Stimulated activated CD8-positive, alpha-beta memory T cell treated with anti-CD3 and anti-CD28 coated beads, Interleukin-15, amount 100 ng/mL, for 48 hours (primary cell): ENCODE results near the gene BET1.

Source experiments
- DNase-seq, 2 donors: peaks; one replicate each; pipeline ENCODE4 v3.0.0-alpha.2; 2020; ENCODE audit warnings: low read depth in 2 of 2

Gene BET1

DNA sequence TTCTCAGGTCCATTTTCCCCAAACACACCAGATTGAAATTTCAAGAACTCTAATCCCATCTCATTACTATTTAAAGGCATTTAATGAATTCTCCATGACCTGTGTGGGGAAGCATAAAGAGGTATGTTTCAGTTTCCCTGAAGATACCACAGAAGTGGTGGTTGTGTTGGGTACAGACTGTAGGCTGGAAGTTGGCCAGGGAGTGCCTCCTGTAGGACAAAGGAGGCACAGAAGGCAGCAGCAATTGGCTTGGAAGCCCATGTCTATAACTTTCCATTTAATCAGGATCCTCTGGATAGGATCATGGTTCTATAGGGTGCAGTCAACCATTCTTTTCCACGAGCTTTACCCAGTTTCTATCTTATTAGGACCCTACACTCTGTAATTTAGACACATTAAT, 8.6 kb upstream of the BET1 start:
- no peak for DNase-seq

DNA sequence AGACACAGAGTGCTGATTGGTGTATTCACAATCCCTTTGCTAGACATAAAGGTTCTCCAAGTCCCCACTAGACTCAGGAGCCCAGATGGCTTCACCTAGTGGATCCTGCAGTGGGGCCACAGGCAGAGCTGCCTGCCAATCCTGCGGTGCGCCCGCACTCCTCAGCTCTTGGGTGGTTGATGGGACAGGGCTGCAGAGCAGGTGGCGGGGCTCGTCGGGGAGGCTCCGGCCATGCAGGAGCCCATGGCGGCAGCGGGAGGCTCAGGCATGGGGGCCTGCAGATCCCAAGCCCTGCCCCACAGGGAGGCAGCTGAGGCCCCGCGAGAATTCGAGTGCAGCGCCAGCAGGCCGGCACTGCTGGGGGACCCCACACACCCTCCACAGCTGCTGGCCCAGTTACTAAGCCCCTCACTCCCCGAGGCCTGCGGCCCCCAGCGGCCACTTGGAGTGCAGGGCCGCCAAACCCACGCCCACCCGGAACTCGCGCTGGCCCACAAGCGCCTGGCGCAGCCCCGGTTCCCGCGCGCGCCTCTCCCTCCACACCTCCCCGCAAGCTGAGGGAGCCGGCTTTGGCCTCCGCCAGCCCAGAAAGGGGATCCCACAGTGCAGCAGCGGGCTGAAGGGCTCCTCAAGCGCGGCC, 7.7 kb upstream of the BET1 start:
- no peak for DNase-seq

DNA sequence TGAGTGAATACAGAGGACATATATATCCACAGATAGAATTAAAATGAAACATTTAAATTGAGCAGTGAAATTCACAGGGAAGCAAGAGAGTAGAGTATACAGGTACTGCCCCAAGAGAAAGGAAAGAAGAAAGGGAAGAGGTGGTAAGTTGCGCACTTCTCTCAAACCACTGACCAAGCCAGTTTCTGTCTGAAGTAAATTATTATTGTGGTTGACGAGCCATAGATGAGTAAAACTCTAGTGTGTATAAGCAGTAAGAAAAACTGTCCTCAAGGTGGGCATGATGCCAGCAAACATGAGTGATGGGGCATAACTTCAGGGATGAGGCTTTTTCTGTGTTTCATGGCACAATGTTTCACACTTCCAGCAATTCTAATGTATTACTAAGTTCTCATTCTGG, 4.4 kb upstream of the BET1 start:
- DNase-seq, result no peak

DNA sequence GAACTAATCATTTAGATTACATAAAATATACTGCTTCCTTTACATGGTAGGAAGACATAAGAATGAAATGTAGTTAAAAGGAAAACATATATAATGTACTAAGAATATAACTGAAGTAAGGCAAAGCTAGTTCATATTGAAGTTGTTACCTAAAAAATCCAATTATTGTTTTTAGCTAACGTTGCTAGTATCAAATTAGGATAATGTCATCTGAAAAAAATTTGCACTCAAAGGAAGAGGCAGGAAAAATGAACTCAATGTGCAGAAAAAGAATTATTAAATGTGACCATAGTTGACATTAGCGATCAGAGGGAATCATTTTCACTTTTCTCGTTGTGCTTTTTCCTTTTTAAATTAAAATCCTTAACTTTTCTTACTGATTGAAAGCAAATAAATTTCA, 1.6 kb upstream of the BET1 start:
- no peak for DNase-seq

DNA sequence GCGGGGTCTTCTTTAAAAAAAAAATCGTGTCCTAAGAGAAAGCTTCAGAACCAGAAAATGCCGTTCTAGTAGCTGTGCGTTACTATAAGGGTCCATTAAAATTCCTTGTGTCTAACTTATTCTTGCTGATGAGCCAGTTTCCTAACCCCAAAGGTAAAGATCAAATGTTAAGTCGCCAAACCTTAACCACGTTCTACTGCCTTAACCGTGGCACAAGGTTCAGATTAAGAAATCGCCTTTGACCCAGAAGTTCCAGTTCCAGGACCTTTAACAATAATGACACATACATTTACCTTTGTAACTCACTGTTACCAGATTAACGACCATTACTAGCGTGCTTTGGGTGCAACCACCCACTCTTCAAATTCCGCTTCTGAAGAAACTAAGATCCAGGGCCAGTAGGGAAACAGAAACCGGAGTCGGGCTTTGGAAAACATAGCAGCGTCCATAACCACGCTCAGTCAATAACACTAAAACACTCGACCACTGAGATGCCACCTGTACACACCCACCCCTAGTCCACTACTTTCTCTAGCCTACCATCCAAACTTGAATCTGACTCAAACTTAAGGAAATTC, 620 bp downstream of the BET1 start:
- no peak for DNase-seq

DNA sequence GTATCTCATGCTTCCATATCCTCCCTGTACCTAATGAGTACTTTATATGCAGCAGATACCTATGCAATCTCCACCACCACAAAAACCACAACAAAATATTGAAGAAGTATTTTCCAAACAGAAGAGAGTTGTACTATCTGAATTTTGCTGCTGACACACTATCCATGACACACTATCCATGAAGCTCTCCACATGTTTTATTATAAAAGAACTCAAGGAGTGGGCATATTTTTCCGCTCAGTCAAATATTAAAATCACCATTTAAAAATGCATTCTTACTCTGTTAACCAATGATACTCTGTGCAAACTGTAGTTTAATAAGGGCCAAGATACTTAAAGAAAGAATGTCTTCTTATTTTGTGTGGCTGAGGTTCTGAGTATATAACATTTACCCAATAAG, 2.8 kb downstream of the BET1 start:
- no peak for DNase-seq

DNA sequence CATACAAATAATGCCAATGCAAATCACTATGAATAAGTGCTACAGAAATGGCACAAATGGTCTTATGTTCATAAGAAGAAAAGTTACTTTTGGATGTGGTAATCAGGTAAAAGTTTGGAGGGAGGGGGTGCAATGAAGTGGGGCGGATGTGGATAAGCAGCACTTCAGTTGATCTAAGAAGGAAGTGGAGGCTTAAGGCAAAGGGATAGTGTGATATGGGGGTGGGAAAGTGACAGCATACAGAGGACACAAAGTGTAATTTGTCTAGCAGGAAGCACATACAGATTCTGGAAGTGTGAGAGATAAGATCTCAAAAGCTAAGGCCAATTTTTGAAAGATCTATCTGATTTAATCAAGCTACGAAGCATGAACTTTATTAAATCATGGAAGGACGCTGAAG, 6.3 kb downstream of the BET1 start:
- no peak for DNase-seq

DNA sequence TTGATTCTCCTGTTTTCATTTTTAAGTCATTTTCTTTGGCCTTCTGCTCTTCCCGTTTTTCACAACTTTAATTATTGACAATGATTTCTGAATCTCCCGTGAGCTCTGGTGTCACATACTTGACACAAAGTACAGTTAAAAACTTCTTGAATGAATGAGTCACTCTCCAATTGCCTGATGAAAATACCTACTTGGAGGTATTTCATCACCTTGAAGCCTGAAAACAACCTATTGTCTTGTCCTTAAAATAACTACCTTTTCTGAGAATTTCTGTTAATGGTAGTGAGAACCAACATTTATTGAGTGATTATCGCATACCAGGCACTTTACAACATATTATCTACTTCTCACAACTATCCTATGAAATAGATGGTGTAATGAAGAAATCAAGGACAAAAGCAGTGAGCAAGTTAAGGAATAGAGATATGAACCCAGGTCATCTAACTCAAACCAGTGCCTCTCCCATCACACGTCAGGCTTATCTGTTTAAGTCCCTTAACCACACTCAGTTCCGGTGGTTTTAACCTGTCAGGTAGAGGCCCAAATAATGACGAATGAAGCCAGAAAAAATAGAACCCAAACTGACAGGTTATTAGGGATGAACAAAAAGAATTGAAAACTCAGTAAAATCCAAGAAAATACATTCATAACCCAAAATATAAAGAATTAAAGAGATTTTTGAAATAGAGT, 11.6 kb downstream of the BET1 start:
- DNase-seq, result no peak

DNA sequence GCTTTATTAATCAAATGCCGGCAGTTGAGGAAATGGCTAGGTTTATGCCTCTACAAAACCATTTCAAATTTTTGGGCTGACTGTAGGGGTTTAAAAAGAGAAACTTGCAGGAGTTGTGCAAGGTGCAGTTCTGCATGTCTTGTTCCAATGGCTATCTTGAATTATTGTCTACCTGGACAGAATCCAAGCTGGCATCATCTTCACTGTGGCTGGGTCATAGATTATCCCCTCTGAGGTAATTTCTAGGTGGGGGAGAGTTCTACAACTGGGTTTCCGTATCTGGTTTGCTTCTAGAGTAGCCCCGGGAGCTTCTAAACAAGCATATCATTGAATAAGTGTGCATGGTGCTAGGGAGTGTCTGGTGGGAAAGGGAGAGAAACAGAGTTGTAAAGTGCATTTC, 16.9 kb downstream of the BET1 start:
- no peak for DNase-seq

DNA sequence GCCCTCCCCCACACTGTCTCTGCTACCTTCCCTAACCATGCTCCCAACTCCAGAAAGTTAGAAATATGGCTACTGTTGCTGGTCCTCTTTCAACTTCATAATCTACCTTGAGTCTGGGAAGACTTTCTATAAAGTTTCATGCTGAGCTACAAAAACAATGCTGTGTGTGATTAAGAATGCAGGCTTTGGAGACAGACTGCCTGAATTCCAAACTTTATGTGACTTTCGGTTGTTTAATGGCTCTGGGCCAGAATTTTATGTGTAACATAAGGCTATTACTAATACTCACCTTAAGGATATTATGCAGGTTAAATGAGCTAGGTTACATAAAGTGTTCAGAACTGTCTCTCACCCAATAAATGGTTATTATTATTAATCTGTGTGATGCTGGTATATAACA, 19.1 kb downstream of the BET1 start:
- no peak for DNase-seq

DNA sequence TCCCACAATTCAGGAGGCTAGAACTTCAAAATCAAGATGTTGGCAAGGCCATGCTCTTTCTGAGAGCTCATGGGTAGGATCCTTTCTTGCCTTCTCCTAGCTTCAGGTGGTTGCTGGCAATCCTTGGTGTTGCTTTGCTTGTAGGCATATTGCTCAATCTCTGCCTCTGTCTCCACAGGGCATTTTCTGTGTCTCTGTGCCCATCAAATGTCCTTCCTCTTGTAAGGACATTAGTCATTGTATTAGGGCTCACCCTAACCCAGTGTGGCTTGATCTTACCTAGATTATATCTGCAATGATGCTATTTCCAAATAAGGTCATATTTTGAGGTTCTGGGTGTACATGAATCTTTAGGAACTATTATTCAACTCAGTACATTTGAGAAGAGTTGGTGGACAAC, 20.1 kb downstream of the BET1 start:
- DNase-seq, result no peak

DNA sequence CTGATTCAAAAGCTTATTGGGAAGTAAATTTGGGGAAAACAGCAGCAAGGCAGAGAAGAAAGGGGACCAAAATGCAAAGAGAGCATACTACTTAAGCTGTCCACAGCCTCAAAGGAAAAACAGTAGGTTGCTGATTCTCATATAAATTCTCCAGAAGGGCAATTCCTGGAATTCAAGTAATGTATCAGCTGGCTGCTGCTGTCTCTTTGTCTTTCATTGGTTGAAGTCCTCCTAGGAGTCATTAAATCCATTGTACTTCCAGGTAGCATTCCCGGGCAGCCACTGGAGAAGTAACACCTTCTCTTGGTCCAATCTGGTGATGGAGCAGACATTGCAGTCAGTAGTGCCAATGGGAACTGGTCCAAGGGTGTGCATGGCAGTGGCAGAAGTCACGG, 22.7 kb downstream of the BET1 start:
- no peak for DNase-seq

DNA sequence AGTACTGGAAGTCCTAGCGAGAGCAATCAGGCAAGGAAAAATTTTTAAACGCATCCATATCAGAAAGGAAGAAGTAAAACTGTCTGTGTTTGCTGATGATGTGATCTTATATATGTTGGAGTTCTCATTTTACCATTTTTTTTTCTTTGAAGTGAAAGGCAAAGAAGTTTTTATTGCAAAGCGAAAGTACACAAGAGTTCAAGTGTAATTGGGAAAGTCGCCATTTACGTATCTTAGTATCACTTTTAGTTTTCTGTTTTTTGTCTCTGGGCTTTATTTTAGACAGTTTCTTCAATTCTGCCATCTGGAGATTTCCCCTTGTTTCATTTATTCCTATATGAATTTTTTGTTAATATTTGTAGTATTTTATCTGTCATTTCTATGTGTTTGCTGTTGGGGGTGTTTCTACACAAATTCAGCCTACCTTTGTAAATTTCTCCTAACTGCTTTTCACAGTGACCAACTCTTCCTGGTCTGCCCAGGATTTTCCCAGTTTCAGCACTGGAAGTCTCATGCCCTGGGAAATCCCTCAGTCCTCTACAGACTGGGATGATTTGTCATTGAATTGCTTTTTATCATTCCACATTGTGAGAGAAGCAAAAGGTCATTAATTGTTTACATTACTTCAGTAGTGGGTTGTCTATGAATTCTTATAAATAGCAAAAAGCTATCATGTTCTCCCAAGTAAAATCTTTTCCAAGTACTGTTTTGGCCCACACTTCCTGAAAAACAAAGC, 23.2 kb downstream of the BET1 start:
- DNase-seq, result no peak

DNA sequence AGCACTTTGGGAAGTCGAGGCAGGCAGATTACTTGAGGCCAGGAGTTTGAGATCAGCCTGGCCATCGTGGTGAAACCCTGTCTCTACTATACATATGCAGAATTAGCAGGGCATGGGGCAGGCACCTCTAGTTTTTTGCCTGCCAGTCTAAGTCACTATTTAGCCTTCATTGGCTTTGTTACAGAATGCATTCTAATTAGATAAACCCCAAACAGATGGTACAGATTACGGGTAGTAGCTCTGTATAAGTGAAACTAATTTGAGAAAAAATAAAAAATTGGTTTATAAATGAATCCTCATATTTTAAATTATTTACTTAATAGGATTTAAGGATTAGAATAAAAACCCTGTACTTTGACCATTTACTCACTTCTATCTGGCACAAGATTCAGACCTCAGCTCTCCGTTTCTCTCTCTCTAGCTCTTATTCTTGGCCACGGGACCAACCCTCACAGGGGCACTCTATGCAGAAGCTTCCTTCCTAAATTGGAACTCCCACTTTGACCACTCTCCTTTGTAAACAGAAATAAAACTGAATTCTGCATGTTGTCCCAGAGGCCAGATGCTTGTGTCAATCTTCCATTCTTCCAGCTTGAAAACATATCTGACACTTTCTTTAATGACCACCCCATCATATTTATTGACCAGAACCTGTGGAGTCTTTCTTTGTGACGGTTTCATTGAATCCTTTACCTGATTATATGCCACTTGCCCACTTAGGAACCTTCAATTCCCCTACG, 26.8 kb downstream of the BET1 start:
- DNase-seq, result no peak

DNA sequence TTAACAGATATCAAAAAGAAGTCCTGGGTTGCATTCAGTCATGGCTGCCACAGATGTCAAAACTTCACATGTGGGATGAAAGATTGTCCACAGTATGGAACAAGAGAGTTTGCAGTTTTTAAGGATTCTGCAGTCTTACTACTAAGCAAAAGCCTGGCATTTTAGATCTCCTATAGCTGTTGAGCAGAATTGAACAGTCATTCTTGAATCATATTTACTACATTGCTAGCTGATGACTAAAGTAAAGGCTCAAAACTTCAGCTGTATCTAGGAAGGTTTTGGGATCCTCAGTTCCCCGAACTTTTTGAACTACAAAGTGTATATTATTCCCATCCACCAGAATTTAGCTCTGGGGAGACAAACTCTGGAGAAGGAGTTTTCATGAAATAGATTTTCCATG, 31.0 kb downstream of the BET1 start:
- no peak for DNase-seq

DNA sequence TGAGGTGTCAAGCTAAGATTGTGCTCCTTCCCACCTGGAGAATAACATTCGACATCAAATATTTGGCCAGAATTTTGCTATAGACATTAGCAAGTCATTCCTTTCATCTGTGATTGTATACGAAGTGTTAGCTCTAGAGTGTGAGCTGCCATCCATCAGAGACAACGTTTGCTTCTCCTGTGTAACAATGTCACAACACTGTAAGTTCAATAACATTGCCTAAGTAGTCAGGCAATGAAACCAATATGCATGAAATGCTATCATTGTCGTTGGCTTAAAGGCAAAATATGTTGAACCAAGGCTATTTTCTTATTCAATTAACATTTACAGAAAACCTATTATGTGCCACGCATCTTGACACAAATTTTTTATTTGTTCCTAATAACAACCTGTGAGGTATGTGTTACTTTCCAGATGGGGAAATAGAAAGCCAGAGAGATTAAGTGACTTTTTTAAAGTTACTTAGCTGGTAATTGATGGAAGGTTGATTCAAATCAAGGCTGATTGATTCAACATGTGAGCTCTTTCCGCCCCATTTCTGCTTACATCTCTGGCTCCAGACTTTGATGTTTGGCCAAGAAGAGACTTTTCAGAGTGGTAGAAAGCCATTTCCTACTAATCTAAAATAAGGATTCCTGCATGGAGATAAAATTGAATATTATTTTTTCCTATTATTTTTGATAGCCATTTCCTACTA, 32.0 kb downstream of the BET1 start:
- no peak for DNase-seq

DNA sequence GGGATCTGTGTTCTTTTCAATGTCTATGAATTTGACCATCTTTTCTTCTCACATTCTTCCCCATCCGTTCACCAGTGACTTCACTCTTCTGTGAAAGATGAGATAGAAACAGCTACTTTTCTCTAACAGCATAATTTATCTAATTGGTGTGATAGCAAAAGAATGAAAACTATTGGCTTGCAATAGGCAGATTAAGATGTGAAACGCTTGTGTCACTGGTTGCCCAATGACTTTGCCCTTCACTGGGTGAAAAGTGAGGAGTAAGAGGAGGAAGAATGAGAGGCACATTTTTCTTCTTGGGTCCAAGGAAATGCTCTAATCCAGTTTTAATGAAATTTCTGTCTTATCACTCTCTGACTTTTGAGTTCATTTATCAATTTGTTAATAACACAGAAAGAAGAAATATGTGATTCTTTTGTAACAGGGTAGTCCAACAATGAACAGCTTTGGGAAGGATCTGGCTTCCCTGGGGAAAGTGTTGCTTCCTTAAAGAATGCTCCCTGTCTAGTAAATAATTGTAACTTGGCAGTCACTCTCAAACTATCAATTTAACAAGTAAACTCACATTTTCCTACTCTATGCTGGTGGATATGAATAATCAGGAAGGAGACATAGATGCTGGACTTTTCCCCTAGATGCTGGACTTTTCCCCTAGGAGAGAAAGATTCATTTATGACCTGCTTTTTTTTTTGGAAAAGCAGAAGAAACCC, 35.1 kb downstream of the BET1 start:
- DNase-seq, result no peak

DNA sequence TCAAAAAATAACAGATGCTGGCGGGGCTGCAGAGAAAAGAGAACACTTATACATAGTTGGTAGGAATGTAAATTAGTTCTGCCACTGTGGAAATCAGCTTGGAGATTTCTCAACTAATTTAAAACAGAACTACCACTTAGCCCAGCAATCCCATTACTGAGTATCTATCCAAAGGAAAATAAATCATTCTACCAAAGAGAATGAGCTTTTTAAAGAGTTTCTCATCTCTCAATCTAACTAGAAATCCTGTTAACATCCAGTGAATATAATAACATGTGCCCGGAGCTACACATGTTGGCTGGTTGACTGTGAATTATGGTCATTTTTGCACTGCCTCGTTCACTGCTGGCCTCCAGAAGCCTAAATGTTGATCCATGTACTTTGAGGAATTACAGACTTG, 39.3 kb downstream of the BET1 start:
- no peak for DNase-seq

DNA sequence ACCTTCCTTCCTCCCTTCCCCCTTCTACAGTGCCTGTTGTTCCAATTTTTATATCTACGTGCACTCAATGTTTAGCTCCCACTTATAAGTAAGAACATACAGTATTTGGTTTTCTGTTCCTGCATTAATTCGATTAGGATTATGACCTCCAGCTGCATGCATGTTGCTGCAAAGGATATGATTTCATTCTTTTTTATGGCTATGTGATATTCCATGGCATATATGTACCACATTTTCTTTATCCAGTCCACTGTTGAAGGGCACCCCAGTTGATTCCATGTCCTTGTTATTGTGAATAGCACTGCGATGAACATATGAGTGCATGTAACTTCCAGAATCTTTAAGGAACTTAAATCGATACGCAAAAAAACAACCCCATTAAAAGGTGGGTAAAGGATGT, 39.9 kb downstream of the BET1 start:
- DNase-seq, result no peak

DNA sequence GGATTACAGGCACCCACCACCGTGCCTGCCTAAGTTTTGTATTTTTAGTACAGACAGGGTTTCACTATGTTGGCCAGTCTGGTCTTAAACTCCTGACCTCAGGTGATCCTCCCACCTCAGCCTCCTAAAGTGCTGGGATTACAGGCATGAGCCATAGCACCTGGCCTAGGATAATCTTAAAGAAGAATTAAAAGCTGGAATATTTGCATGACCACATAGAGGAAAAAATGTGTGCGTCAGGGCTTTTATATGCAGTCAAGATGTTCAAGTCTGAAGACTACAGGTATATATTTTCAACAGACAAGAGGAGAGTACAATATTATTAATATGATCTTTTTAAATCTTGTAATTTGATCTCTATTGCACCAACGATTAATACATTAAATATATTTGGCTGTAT, 43.2 kb downstream of the BET1 start:
- DNase-seq, result no peak

DNA sequence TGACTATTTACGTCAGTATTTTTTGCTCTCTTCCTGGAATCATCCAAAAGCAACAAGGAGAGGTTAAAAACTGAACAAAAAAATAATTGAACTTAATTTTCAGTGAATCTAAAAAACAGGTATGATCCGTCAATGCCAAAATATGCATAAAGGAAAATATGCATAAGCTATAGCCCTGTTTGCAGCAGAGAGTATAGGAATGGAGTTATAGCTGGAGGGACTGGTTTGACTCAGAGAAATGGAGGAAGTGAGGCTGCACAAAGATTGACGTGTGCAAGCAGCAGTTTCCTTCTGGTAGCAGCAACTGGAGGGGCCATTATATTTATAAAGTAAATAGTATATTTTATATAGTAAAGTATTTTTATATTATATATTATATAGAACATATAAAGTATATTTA, 45.5 kb downstream of the BET1 start:
- DNase-seq, result no peak
